HG03460 (cell line): Measurements from ENCODE around the gene PHTF2.
"Not testable (repeated sequence)": the region's sequence is repeated elsewhere in the genome, so short reads cannot be mapped to it uniquely, and the experiment has no call there.

ENCODE experiments used
- ATAC-seq: cut with Tn5 transposase; IDR thresholded peaks from one replicate; pipeline ENCODE4 v1.9.1; 2021; ENCODE audit not compliant: unreplicated experiment

Gene PHTF2

DNA sequence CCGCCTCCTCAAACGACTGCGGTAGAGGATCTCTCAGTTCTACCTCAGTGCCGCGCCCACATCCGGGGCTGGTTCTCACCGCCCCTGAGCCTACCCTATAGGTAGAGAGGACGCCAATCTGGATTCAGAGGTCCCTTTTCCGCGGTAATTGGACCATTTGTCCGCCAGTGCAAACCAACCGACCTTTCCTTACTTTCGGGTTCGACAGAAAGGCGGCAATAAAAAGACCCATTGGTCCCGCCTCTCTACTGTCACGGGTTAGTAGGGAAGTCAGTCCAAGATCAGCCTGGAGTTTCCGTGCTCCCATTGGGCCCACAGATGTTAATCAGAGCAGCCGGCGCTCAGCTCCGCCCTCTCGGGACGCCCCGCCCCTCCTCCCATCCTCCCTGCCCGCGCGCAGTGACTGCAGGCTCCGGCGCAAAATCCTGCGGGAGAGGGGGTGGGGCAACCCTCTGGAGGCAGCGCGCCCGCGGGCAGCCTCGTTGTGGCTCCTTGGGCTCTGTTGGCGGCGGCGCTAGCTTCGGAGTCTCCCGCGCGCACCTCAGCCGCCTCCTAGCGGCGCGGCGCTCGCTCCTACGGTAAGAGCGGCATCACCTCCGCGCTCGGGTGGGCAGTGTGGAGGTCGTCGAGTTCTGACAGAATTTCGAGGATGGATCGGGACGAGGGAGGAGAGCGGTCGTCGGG lies at the start of gene PHTF2, which contains the start of gene TMEM60:
TSS of gene PHTF2 (plus strand) at position 380 of the 684 bp plus-strand sequence.
TSS of gene TMEM60 (minus strand) at position 41 of the 684 bp plus-strand sequence. CDS start 4,061 bp downstream, outside the sequence.
- ATAC-seq = peak; percentile 91

DNA sequence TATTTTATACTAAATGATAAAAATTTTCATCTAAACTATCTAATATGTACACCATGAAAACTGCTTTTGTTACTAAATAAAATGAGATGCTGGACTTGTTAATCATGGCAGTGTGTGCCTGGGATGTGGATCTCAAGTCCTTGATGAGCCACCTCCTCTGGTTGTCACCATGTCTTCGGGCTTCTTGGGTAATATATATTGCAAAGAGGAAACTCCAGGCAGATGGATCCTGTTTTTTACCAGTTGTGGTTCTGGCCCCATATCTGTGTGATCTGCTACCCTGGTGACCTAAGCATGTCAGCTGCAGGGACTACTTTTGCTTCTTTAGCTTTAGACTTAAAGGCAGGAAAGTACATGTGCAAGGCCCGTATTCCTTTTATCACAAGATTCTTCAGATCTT lies 46.6 kb upstream of the PHTF2 start:
- ATAC-seq = no peak

DNA sequence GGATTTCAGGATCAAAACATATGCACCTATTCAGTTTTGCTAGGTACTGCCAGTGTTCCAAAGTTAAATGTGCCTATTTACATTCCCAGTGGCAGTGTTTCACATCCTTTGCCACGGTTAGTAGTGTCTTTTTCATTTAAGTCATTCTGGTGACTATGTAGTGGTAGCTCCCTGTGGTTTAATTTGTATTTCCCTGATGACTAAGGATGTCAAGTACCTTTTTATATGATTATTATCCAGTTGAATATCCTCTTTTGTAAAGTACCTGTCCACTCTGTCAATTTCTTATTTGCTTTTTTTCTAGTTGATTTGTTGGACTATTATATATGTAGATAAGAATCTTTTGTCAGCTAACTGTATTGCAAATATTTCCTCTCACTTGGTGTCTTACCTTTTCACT lies 45.4 kb upstream of the PHTF2 start:
- ATAC-seq = no peak

DNA sequence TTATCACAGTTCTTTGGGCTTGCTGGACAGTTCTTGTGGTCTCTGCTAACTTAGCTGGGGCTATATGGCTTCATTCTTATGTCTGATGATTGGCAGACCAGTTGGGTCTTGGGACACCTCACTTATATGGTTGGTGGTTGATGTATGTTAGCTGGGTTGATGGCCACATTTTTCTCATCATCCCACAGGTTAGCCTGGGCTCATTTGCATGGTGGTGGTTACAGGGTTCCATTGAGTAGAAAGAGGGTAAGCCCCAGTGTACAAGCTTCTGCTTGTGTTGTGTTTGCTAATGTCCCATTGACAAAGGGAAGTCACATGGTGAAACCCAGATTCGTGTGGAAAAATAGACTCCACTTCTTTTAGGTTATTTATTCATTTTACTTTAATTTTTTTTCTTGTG lies 41.0 kb upstream of the PHTF2 start:
- peak; percentile 92 for ATAC-seq

DNA sequence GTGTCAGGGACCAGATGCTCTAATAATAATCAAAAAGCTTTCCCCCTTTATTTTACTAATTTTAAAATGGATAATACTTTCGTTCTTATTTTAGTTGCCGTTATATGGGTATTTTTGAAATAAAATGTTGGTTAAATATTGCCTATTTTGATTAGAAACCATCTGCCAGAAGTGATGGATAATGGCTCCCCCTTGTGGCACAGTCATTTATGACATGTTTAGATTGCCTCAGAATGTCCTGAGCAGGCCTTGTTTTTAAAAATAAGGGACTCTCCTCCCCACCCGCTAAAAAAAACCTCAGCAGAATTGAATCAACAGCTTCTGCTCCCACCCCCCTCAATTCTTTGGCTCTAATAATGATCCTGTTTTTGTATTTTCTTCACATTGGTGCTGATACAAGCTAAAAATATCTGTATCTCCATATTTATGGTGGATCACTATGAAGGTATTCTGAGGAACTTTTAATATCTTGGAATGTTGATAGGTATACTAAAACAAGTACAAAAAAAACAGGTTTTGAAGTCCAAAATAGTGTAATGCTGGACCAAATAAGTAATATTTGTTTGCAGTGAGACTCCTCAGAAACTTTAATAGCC lies 39.2 kb upstream of the PHTF2 start:
- ATAC-seq = no peak

DNA sequence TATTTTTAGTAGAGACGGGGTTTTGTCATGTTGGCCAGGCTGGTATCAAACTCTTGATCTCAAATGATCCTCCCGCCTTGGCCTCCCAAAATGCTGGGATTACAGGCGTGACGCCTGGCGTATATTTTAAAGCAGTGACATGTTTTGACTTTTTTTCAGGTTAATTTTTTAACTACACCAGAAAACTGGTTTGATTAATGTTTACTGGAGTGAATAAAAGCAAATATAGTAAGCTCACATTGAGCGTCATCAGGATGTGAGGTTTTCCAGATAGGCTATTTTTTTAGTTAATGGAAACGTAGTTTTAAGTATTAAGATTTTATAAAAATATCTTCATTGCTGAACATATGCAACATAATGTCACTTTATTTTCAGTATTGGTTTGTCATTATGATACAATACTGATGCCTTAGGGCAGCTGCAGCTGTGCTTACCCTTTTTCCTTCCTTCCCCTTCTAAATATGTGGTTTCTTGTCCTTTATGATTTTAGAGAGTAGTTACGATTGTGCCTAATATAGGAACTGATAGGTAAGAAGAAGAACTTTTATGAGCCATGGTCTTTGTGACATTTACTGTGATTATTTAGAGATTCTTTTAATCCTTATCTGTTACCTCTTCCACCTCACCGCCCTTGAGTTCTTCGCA lies 37.6 kb upstream of the PHTF2 start:
- ATAC-seq = no peak

DNA sequence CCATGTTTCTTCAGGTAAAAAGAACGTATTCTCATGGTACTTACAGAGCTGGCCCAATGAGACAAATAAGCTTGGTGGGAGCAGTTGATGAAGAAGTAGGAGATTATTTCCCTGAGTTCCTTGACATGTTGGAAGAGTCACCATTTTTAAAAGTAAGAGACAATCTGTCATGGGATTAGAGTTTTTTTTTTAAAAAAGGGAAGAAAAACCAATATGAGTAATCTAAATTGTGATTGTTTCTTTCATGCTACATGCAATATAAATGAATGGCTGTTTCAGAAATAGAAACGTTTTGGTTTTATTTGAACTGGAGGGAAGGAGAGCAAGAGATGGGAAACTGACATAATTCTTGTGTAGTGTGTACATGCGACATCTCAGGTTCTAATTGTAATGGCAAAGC lies 33.1 kb upstream of the PHTF2 start:
- no peak for ATAC-seq

DNA sequence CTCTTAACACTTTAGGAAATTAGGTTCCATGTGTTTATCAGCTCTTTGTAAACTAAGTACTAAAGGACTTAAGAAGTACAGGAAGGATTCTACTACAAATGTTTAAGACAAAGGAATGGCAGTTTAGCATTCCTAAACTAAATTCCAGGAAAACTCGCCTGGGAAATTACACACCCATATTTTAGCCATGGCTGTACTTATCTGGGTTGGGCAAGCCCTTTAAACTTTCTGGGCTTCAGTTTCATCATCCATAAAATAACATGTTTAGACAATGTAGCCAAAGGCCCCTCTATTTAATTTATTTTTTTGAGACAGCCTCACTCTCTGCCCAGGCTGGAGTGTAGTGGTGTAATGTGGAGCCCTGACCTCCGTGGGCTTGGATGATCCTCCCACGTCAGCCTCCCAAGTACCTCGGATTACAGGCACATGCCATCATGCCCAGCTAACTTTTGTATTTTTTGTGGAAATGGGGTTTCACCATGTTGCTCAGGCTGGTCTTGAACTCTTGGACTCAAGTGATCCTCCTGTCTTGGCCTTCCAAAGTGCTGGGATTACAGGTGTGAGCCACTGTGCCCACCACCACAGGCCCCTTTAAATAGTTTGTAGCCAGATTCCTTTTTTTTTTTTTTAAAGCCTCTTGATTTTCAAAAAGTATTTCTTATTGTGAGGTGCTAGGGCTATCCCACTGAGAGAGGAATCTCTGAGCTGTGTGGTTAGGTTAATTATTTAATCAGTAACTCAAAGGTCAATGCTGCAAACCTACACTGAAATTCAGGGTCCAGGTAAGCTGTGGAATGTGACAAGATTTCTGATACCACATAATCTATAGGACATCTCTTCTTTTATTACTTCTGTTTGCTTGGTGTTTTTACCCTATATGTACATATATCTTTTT lies 32.4 kb upstream of the PHTF2 start:
- ATAC-seq = no peak

DNA sequence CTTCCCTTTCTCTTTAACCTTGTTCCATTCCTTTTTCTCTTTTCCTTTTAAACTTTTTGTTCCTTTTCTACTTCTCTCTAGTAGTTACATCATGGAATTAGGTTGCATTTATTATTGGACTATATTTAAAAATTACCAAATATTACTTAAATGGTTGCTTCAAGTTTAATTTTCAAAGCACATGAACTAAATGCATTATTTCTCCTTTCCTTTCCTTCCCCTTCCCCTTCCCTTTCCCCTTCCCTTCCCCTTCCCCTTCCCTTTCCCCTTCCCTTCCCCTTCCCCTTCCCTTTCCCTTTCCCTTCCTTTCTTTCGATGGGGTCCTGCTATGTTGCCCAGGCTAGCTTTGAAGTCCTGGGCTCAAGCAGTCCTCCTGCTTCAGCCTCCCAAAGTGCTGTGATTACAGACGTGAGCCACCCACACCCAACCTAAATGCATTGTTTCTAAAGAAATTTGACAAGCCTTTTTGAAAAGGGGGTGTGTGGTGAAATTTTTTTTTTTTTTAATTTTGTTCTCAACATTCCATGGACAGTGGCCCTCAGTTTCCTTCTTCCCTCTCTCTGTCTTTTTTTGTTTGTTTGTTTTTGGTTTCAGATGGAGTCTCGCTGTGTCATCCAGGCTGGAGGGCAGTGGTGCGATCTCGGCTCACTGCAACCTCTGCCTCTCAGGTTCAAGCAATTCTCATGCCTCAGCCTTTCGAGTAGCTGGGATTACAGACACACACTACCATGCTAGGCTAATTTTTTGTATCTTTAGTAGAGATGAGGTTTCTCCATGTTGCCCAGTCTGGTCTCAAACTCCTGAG lies 31.6 kb upstream of the PHTF2 start:
- ATAC-seq = no peak

DNA sequence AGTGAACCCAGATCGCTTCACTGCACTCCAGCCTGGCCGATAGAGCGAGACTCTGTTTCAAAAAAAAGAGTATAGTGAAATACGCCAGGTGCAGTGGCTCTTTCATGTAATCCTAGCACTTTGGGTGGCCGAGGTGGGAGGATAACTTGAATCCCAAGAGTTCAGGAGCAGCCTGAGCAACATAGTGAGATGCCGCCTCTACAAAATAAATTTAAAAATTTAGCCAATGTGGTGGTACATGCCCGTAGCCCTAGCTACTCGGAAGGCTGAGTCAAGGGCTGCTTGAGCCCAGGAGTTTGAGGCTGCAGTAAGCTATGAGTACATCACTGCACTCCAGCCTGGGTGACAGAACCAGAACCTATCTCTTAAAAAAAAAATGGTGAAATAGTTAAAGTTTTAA lies 28.3 kb upstream of the PHTF2 start:
- ATAC-seq = no peak

DNA sequence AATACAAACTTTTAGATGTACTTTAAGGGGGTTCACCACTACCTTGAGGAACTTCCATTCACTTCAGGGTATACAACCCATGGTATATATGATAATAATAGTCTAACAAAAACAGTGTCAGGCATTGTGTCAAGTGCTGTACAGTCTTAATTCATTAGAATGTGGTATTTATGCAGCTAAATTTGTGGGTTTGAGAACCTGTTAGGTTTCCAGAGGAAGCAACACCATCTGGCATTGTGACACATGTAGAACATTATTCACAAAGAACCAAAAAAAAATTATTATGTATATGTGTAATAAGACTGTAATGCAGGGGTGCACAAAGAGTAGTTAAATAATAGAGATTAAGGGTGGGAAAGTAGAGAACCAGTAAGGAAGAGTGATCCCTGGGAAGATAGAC lies 26.7 kb upstream of the PHTF2 start:
- ATAC-seq = no peak

DNA sequence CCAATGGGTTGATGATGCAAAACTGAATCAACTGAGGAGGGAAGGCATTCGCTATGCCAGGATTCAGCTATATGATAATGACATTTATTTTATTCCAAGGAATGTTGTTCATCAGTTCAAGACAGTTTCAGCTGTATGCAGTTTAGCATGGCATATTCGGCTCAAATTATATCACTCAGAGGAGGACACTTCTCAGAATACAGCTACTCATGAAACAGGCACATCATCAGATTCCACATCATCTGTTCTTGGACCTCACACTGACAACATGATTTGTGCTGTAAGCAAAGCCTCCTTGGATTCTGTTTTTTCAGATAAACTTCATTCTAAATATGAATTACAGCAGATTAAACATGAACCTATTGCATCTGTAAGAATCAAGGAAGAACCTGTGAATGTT lies 20.0 kb upstream of the PHTF2 start:
- ATAC-seq = no peak

DNA sequence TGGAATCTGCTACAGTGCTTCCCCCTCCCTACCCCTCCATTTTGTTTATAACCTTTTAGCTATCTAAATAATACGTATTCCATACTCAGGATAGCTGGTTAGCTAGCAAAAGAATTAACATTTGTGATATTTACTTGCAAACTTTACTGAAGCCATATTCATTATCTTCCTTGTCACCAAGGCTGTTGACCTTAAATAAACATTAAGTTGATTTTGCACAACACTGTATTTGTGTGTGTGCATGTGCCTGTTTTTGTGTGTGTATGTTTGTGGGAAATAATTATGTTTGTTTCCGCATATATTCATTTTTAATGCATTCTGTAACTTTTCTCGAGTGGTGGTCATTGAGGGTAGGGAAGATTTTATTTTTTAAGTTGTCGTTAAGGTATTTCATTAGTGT lies 16.2 kb upstream of the PHTF2 start:
- ATAC-seq = no peak

DNA sequence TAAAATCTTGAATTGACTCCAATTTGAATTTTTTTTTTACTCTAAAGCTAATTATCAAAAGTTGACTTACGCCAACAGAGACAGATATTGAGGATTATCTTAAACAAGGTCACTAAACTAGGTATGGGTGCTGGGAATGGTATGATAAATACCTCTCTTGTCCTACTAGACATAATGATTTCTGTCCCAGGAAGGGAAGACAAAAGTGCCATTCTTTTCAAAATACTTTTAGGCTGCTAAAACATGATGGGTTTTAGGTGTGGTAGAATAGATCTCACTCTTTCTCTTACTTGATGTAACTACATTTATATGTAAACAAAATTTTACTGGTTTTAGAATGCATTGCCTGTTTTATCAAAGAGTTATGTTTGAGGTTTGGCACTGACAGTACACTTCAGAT lies 15.5 kb upstream of the PHTF2 start:
- ATAC-seq = no peak

DNA sequence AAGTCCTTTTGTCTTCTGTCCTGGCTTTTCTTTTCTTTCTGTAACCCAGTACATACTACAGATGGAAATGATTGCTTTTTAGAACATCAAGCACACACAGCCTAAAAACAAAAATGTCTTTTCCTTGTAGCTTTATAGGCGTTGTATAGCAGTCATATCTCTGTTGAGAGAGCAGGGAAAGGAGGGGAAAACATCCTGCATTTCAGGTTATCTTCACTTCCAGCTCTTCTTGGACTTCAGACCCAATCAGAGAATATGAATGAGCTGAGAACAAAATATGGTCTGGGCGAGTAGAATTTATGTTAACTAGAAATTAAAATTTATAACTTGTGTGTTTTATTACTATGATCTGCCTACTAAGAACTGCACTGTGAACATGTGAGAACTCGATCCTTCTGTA lies 15.0 kb upstream of the PHTF2 start:
- no peak for ATAC-seq

DNA sequence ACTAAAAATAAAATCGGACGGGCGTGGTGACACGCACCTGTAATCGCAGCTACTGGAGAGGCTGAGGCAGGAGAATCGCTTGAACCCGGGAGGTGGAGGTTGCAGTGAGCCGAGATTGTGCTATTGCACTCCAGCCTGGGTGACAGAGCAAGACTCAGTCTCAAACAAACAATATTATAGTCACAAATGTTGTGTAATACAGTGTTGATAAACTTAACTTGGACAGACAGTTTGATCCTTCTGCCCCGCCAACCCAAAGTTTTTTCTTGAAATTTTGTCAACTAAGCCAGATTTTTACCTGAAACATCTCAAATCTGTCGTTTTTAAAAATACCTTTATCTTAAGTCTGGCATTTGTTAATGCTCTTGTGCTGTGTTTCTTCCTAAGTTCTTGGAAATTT lies 14.1 kb upstream of the PHTF2 start:
- ATAC-seq = not testable (repeated sequence)

DNA sequence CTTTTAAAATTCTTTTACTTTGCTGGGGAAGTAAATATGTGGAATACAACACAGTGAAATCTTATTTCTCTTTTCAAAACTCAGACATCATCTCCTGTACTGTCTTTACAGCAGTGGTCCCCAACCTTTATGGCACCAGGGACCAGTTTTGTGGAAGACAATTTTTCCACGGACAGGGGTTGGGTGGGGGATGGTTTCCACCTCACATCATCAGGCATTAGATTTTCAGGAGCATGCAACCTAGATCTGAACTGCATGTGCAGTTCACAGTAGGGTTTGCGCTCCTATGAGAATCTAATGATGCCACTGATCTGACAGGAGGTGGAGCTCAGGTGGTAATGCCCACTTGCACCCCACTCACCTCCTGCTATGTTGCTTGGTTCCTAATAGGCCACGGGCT lies 12.6 kb upstream of the PHTF2 start:
- ATAC-seq = no peak

DNA sequence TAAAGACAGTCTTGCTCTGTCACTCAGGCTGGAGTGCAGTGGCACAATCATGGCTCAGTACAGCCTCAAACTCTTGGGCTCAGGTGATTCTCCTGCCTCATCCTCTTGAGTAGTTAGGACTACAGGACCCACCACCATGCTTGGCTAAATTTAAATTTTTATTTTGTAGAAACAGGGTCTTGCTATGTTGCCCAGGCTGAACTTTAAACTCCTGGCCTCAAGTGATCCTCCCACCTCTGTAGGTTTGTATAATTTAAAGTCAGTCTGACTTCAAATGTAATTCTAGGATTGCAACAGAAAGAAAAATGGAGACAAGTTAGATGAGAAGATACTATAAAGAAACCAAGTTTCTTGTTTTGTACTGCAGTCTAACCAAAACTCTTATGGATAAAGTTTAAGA lies 11.8 kb upstream of the PHTF2 start:
- no peak for ATAC-seq

DNA sequence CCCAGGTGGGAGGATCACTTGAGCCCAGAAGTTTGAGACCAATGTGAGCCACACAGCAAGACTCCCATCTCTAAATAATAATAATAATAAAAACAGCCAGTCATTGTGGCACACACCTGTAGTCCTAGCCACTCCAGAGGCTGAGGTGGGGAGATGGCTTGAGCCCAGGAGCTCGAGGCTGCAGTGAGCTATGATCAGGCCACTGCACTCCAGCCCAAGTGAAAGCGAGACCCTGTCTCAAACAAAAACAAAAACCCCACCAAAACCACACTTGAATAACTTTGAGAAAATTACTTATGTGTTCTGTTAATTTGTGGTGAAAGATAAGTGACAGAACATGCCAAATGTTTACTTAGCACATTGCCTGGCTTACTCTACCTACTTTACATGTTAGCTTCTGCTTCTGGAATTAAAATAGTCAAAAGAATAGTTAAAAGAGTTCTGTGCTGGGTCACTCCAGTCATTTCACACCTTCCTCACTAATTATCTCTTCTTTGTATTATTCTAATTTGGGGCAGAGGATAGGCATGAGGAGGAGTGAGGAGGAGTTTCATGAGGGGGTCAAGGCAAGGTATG lies 10.2 kb upstream of the PHTF2 start:
- peak; percentile 36 for ATAC-seq

DNA sequence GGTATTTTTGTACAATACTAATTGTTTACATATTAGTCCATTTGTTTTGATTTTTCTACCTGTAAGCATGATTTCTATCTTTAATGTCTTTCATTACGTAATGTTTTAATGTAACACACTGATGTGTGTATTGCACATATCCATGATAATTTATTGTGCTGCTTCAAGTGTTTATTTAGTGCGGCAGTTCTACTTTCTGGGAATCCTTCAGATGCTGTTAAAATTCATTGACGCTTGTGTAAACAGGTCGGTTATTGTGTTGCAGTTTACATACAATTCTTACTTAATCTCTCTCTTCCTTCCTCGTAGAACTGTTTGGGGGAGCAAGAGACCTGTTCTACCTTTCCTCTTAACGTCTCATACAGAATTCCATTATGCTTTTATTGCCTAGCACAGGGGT lies 7.2 kb upstream of the PHTF2 start:
- ATAC-seq = no peak
